GM18520 (cell line): ENCODE results near the gene DHRS13.
"Not testable (repeated sequence)": the region's sequence is repeated elsewhere in the genome, so short reads cannot be mapped to it uniquely, and the experiment has no call there.

Source experiments
- ATAC-seq: cut with Tn5 transposase; IDR thresholded peaks from one replicate; pipeline ENCODE4 v1.9.1; 2021; ENCODE audit not compliant: unreplicated experiment

The DHRS13 gene

DNA sequence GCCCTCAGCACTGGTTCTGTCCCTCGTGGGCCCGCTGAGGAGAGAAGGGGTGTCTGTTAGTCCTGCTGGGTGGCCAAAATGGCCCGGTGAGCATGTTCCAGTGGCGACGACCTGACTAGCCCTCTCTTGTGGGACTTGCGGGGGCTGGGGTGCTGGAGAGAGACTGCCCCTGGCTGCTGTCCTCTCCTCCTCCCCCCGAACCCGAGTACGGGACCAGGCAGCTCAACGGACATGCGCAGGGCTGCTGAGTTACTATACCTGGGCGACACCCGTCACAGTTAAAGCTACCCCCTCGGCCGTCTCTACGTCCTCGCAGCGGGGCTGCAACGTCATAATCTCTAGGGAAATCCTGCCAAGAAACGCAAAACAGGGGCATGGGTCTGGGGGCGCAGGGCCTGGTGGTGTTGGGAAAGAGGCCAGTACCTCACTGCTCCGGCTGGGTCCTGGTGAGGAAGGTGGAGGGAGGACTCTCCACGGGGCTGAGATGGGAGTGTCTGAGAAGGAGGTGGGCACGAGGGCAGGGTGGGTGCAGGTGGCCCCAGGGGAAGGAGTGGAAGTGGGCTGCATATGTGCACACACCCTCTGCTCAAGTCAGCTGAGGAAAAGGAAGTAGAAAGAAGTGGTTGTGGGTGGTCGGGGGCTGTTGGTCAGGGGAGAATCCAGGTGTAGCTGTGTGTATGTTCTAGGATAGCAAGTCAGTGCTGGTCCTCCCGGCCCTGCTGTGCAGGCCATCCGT lies 18.7 kb downstream of the DHRS13 start:
- no peak for ATAC-seq

DNA sequence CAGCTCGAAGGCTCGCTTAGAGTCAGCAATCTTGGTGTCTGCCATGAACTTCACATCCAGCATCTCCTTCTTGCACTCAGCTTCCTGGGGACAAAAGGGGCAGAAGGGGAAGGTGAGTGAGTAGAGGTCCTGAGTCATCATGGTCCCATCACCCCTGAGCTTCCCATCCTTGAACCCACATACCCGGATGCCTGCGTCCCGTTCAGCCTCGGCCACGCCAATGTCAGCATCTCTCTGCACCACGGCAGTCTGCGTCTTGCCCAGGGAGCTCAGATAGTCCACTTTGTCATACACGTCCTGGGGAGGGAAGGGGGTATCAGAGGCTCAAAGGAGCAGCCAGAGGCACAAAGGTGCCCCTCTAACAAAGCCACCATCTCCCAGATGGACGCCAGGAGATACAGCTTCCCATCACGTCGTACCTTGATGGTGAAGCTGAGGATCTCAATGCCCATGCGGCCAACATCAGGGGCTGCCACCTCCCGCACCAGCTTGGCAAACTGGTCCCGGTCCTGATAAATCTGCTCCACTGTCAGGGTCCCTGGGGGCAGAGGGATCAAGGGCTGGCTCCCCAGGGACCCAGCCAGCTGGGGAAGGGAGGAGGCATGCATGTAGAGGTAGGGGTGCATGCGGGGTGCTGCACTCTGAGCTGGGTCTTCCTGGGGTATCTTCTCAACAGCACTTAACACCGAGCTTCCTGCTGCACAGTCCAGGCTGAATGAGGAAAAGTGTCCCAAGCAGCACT lies 20.6 kb downstream of the DHRS13 start:
- ATAC-seq = no peak

DNA sequence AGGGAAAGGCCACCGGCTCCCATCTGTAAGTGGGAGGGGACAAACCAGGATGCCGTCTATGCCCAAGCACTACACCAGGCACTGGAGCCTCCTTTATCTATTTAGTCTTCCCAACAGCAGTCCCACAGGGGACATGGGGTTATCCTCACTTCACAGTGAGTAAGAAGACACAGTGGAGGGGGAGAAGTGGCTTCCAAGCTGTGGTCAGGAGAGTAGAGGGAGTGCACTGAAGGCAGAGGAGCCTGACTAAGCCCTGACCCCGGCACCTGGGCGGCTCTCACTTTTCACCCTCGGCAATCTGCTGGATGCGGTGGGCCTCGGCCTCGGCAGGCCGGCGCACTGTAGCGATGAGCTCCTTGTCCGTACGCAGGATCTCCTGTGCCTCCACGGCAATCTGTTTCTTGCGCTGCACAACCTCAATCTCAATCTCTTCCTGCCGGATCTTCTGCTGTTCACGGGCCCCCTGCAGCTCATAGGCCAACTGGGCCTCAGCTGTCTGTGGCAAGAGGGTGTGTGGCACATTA lies 21.3 kb downstream of the DHRS13 start:
- no peak for ATAC-seq

DNA sequence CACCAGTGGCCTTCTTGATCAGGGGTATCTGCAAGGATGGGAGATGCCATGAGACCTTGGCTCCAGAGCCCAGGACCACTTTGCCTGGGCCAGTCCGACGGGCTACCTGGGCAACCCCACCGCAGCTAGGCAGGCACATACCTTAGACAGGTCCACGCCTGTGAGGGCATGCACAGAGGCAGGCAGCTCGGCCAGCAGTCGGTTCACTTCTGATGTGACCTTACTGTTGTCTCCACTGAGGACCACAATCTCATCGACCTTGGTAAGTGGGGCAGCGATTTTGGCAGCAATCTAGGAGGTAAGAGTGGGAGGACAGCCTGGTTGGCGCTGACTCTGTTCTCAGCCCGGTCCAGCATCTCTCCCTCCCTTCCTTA lies 22.3 kb downstream of the DHRS13 start:
- ATAC-seq = no peak

DNA sequence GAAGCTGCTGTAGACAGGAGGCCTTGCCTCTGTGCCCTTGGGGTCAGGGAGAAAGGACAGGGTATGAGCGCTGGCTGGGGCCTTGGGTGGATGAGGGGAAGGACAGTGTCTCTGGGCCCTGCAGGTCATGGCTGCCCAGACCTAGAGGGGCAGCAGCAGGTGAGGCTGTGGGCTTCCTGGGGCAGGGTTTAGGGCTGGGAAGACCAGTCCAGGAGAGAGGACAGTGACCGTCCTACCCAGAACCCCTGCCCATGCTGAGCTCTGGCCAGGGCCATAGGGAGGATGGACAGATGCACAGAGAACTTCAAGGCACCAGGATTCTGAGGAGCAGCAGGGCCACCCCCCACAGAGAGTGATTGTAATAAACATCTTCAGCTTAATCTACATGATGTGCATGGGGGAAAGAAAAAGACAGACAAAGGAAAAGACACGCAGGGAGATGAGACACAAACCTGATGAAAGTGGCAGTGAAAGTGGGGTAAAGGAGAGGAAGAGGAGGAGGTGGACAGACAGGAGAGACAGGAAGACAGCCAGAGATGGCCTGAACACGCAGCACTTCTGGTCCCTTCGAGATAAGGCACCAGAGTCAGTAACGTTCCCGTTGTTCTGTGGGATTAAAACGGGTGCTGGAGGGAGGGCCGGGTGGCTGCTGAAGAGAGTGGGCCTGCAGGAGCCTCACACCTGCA lies 22.9 kb downstream of the DHRS13 start:
- no peak for ATAC-seq

DNA sequence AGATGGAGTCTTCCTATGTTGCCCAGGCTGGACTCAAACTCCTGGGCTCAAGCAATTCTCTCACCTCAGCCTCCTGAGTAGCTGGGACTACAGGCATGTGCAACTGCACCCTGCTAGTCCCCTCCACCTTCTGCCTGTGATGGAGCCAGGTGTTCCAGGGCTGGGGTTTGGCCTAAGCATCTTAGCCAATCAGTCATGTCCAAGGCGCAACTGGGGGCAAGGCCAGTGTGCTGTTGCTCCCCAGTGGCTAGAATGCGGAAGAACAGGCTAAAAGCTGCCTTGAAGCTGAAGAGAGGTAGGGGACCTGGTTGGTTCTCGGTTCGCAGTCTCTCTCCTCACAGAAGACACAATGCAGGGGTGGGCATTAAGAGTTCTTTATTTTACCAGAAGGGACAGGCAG lies 23.9 kb downstream of the DHRS13 start:
- ATAC-seq = no peak

DNA sequence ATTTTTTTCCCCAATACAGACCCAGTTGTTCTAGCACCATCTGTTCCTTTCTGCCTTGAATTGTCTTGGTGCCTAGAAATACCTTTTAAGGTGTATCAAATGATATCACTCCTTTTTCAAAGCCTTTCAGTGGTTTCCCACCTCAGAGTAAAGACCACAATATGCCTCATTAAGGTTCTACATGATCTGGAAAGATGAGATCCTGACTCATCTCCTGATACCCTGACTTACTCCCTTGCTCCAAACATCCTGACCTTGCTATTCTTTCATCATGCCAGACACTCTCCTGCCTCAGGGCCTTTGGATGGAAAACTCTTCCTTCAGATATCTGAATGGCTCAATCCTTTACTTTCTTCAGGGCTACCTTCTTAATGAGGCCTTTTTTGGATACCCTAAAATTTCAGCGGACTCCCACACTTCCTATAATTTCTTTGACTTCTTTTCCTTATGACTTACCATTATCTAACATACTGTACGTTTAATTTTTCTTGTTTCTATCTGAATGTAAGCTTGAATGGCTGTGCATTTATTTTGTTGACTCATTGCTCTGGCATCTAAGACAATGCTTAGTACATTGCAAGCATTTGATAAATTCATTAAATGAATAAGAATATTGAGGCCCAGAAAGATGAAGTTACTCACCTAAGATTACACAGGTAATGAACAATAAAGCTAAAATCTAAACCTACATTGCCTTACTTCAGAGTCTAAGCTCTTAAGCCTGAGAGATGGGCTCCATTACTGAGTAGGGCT lies 24.5 kb downstream of the DHRS13 start:
- no peak for ATAC-seq

DNA sequence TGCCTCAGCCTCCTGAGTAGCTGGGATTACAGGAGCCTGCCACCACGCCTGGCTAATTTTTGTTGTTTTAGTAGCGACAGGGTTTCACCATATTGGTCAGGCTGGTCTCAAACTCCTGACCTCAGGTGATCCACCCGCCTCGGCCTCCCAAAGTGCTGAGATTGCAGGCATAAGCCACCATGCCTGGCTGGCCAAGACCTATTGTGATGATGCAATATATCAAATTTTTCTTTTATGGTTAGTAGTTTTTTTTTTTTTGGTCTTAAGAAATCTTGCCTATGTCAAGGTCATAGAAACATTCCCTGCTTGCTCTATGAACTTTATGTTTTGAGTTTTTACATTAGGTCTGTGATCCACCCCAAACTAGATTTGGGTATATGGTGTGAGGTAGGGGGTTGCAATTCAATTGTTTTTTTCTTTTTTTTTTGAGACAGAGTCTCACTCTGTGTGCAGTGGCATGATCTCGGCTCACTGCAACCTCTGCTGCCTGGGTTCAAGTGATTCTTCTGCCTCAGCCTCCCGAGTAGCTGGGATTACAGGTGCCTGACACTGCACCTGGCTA lies 25.6 kb downstream of the DHRS13 start:
- not testable (repeated sequence) for ATAC-seq

DNA sequence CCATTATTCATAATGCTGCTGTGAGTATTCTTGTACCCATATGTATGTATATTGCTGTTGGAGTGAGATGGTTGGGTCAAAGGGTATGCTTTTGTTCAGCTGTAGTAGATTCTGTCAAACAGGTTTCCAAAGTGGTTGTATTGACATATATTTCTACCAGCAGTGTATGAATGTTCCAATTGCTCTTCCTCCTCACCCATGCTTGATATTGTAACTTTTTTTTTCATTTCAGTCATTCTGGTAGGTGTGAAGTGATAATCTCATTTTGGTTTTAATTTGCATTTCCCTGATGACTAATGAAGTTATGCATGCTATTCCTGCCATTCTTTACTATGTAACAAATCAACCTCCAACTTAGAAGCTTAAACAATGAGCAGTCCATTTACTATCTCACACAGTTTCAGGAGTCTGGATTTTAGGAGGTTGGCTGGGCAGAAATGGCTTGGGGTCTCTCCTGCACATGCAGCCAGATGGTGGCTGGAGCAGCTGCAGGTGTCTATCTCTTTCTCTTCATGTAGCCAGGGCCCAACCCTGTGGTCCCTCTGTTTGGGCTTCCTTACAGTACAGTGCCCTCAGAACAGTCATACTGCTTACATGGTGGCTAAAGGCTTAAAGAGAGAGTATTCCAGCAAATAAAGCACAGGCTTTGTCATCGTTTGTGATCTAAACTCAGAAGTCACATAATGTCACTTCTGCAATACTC lies 26.9 kb downstream of the DHRS13 start:
- ATAC-seq = no peak

DNA sequence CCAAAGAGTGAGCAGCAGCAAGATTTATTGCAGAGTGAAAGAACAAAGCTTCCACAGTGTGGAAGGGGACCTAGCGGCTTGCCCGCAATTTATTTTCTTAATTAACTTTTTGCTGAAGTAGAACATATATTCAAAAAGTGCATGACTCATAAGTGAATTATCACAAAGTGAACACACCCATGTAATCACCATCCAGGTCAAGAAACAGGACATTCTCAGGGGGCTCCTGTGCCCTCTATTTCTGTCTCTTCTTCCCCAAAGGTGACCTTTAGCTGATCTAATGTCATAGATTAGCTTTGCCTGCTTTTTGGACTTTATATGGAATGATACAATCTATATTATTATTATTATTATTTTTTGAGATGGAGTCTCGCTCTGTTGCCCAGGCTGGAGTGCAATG lies 28.1 kb downstream of the DHRS13 start:
- ATAC-seq = no peak

DNA sequence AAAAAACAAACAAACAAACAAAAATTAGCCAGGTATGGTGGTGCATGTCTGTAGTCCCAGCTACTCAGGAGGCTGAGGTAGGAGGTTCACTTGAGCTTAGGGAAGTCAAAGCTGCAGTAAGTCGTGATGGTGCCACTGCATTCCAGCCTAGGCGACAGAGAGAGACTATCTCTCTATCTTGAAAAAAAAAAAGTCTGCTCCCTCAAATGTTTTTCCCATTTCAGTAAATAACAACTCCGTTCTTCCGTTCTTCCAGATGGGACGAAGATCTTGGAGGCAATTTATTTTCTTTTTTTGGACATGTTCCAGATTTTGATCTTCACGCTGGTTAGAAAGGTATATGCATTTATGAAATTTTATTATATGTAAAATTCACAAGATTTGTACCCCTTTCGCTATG lies 29.0 kb downstream of the DHRS13 start:
- no peak for ATAC-seq

DNA sequence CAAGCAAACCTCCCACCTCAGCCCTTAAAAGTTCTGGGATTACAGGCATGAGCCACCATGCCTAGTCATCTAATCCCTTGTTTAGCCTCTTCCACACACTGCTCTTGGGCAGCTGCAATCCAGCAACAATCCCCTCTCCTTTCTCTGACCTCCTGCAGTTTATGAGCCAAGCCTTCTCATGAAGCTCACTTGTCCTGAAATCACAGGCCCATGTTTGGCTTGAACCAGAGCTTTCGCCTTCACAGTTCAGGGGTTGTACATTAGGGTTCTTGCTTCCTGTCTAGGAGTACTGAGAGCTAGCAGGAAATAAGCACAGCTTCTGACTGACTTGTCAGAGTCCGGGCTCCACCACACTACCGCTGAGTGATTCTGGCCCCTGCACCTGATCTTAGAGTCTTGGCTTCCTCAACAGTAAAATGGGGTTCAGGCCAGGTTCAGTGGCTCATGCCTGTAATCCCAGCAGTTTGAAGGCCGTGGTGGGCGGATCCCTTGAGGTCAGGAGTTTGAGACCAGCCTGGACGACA lies 31.8 kb downstream of the DHRS13 start:
- ATAC-seq = peak; percentile 84

DNA sequence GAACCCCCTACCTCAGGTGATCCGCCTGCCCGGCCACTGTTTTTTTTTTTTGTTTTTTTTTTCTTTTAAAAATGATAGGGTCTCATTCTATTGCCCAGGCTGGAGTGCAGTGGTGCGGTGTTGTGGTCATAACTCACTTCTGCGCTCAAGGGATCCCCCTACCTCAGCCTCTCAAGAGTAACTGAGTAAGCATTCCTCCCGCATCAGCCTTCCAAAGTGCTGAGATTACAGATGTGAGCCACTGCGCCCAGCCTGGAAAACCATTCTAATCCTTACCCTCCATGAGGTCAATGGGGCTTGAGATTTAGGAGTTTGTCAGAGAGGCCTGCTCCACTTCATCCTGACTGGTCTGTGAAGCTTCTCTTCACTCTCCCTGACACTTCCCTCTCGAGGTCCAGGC lies 35.6 kb downstream of the DHRS13 start:
- no peak for ATAC-seq

DNA sequence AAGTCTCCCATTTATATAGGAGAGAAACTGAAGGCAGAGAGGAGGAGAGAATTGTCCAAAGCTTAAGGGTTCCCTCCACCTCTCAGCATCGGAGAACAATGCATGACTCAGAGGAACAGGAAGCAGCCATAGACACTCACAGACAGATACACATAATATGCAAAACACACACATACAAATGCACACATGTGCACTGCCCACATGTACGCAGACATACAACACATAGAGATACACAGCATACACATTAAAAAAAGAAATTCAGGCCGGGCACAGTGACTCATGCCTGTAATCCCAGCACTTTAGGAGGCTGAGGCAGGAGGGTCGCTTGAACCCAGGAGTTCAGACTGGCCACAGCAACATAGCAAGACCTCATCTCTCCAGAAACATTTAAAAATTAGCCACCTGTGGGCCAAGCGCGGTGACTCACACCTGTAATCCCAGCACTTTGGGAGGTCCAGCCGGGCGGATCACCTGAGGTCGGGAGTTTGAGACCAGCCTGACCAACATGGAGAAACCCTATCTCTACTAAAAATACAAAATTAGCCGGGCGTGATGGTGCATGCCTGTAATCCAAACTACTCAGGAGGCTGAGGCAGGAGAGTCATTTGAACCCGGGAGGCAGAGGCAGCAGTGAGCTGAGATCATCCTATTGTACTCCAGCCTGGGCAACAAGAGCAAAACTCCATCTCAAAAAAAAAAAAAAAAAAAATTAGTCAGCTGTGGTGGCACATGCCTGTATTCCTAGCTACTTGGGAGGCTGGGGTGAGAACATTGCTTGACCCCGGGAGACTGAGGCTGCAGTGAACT lies 36.7 kb downstream of the DHRS13 start:
- ATAC-seq = peak; percentile 48

DNA sequence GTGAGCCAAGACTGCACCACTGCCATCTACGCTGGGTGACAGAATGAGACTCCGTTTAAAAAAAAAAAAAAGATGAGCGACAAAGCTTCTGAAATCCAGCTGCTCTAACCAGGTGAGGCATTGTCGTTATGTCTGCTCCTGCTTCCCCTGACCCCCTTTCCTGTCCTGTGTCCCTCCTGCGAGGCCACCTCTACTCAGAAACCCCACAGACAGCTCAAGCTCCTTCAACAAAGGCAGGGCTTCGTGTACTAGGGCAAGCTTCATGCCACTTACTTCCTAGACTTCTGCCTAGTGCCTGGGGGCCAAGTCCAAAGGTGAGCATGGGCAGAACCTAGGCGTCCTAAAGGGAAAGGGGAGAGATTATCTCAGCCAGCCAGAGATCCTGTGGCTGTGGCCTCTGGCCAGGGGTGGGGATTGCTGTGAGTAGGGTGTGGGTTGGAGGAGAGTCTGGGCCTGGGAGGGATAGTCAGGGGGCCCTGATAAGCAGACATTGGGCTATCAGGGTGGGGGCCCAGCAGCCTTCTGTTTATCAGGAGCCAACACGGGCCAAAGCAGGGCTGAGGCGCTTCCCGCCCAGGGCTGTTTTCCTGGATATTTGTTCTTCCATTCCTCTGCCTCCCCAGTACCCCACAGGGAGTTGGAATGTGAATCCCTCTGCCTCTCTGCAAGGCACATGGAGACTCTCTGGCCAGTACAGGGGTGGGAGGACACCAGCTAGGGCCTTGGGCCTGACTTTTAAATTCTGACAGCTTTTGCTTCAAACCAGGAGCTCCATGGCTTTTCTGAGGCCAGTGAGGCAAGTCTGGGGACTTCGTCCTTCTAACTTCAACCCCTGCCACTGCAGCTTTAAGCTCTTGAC lies 37.7 kb downstream of the DHRS13 start:
- ATAC-seq = no peak

DNA sequence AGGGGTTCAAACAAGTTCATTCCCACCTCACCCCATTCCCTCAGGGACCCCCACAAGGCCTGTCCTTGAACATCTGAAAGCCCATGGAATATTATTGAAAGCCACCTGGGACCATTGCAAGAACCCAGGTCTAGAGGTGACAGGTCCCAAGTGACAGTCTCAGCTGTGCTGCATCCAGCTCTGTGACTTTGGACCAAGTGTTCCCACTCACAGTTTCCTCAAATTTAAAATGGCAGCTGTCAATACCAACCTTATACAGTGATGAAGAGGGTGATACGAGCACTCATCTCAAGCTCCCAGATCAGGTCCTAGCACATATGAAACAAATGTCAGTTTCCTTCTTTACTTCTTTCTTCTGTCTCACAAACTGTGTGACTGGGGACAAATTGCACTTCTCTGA lies 38.9 kb downstream of the DHRS13 start:
- no peak for ATAC-seq

DNA sequence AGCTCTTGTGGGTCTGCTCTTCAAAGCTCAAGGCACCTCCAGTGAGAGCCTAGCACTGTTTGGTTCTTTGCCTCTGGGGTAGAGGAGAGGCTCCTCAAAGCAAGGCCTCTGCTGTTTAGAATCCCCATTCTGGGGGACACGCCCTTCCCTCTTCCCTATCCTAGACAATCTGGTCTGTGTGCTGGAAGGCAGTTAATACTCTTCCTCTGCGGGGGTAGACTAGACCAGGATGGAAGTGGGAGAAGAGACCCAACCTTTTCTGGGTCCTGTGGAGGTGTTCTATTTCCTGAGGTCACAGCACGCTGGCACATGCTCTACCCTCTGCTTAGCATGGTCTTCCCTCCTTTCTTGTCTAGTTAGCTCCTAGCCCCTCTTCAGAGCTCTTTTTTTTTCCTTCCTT lies 40.3 kb downstream of the DHRS13 start:
- ATAC-seq = no peak
